ENCODE measurements around the gene SLTM.

Gene SLTM

GRCh38 chr15:58862326-58862725 is 71.2 kb downstream of the SLTM start:
- TF ChIP-seq EP300 (IDR thresholded peaks at IDR 0.05; ENCODE audit: borderline replicate concordance) (no peak), TCF12 (IDR thresholded peaks at IDR 0.05; ENCODE audit: low read depth) (no peak), MAX (IDR thresholded peaks at IDR 0.05) (no peak), EGR1 (IDR thresholded peaks at IDR 0.05) (no peak), TEAD4 (IDR thresholded peaks at IDR 0.05) (no peak), FOXM1 (IDR thresholded peaks at IDR 0.05; ENCODE audit: borderline replicate concordance, low read depth) (no peak)

GRCh38 chr15:58856086-58856485 is 77.4 kb downstream of the SLTM start:
- TF ChIP-seq RAD21 (IDR thresholded peaks at IDR 0.05; ENCODE audit: low read depth) (no peak), TCF12 (IDR thresholded peaks at IDR 0.05; ENCODE audit: low read depth) (no peak), CEBPB (IDR thresholded peaks at IDR 0.05) (no peak), EP300 (IDR thresholded peaks at IDR 0.05; ENCODE audit: borderline replicate concordance) (no peak), TEAD4 (IDR thresholded peaks at IDR 0.05) (no peak), TAF1 (IDR thresholded peaks at IDR 0.05; ENCODE audit: low read depth) (no peak), NFIC (IDR thresholded peaks at IDR 0.05) (no peak), USF1 (IDR thresholded peaks at IDR 0.05) (no peak), REST (IDR thresholded peaks at IDR 0.05; ENCODE audit: low read depth) (no peak), FOXM1 (IDR thresholded peaks at IDR 0.05; ENCODE audit: borderline replicate concordance, low read depth) (no peak), YY1 (IDR thresholded peaks at IDR 0.05; ENCODE audit: low read depth) (no peak), EGR1 (IDR thresholded peaks at IDR 0.05) (no peak), ZBTB7A (IDR thresholded peaks at IDR 0.05; ENCODE audit: low read depth) (no peak), MAX (IDR thresholded peaks at IDR 0.05) (no peak), CREB1 (IDR thresholded peaks at IDR 0.05; ENCODE audit: low read depth) (no peak)

- no peak for TF ChIP-seq TEAD4 (IDR thresholded peaks at IDR 0.05)
- TF ChIP-seq YY1 (IDR thresholded peaks at IDR 0.05; ENCODE audit: low read depth), result no peak
- TF ChIP-seq CREB1 (IDR thresholded peaks at IDR 0.05; ENCODE audit: low read depth), result no peak
- TF ChIP-seq NFIC (IDR thresholded peaks at IDR 0.05), result no peak
Observed at GRCh38 chr15:58854593-58854992, 78.9 kb downstream of the SLTM start.

- TF ChIP-seq YY1 (IDR thresholded peaks at IDR 0.05; ENCODE audit: low read depth) (no peak), FOXM1 (IDR thresholded peaks at IDR 0.05; ENCODE audit: borderline replicate concordance, low read depth) (no peak), MAX (IDR thresholded peaks at IDR 0.05) (no peak), CREB1 (IDR thresholded peaks at IDR 0.05; ENCODE audit: low read depth) (no peak), CEBPB (IDR thresholded peaks at IDR 0.05) (no peak)
Observed at GRCh38 chr15:58852347-58852746, 81.1 kb downstream of the SLTM start.

GRCh38 chr15:58842713-58843396 is 90.6 kb downstream of the SLTM start:
- TF ChIP-seq YY1 (IDR thresholded peaks at IDR 0.05; ENCODE audit: low read depth) (no peak), USF1 (IDR thresholded peaks at IDR 0.05) (no peak)

GRCh38 chr15:58840048-58840447 is 93.4 kb downstream of the SLTM start:
- TF ChIP-seq REST (IDR thresholded peaks at IDR 0.05; ENCODE audit: low read depth), result no peak
- TF ChIP-seq RAD21 (IDR thresholded peaks at IDR 0.05; ENCODE audit: low read depth), result no peak
- no peak for TF ChIP-seq YY1 (IDR thresholded peaks at IDR 0.05; ENCODE audit: low read depth)
- TF ChIP-seq CEBPB (IDR thresholded peaks at IDR 0.05), result no peak
- TF ChIP-seq EP300 (IDR thresholded peaks at IDR 0.05; ENCODE audit: borderline replicate concordance), result no peak
- TF ChIP-seq USF1 (IDR thresholded peaks at IDR 0.05), result no peak
- no peak for TF ChIP-seq EGR1 (IDR thresholded peaks at IDR 0.05)
- no peak for TF ChIP-seq NFIC (IDR thresholded peaks at IDR 0.05)
- no peak for TF ChIP-seq MAX (IDR thresholded peaks at IDR 0.05)
- TF ChIP-seq TAF1 (IDR thresholded peaks at IDR 0.05; ENCODE audit: low read depth), result no peak

All from Ishikawa (cell line).